HEK293T (cell line): Measurements from ENCODE around the gene PRKCA.

Experiments used
- ARNT ChIP-seq: fragments of 450-650 bp; IDR thresholded peaks from 2 replicates; pipeline ENCODE4 v1.6.1; 2017; ENCODE audit warnings: mild to moderate bottlenecking
- BHLHE40 ChIP-seq: fragments of 450-650 bp; IDR thresholded peaks from 2 replicates; pipeline ENCODE4 v1.6.1; 2016; ENCODE audit warnings: mild to moderate bottlenecking, moderate library complexity, borderline replicate concordance
- ELF4 ChIP-seq: fragments of 450-650 bp; IDR thresholded peaks from 2 replicates; pipeline ENCODE4 v1.6.1; 2017; ENCODE audit warnings: antibody characterized with exemption
- FOXK2 ChIP-seq: fragments of 450-650 bp; IDR thresholded peaks from 2 replicates; pipeline ENCODE4 v1.6.1; 2016; ENCODE audit warnings: mild to moderate bottlenecking
- FOXM1 ChIP-seq: fragments of 450-650 bp; IDR thresholded peaks from 2 replicates; pipeline ENCODE4 v1.6.1; 2017; ENCODE audit warnings: mild to moderate bottlenecking, borderline replicate concordance
- HDGF ChIP-seq: fragments of 450-650 bp; IDR thresholded peaks from 2 replicates; pipeline ENCODE4 v1.6.1; 2017; ENCODE audit warnings: antibody characterized with exemption, borderline replicate concordance
- L3MBTL2 ChIP-seq: fragments of 450-650 bp; conservative IDR thresholded peaks from 2 replicates; pipeline ENCODE4 v1.6.1; 2016; ENCODE audit warnings: mild to moderate bottlenecking
- NFRKB ChIP-seq: fragments of 450-650 bp; IDR thresholded peaks from 2 replicates; pipeline ENCODE4 v1.6.1; 2016; ENCODE audit warnings: mild to moderate bottlenecking, moderate library complexity
- SP1 ChIP-seq: fragments of 450-650 bp; IDR thresholded peaks from 2 replicates; pipeline ENCODE4 v1.6.1; 2017
- SUZ12 ChIP-seq: fragments of 450-650 bp; IDR thresholded peaks from 2 replicates; pipeline ENCODE4 v1.6.1; 2016; ENCODE audit warnings: mild to moderate bottlenecking

DNA sequence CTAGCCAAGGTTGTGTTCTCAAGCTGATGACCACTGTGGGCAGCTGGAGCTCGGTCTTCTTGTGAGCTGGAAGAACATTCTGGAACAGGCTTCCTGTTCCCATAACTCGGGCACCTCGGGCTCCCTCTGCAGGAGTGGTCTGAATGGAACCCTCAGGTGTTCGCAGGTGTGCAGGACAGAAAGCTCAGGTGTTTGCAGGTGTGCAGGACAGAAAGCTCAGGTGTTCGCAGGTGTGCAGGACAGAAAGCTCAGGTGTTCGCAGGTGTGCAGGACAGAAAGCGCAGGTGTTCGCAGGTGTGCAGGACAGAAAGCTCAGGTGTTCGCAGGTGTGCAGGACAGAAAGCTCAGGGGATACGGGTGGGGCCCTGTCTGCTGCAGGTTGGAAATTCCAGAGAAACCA is 423.5 kb downstream of the PRKCA start:
- TF ChIP-seq HDGF, result no peak
- TF ChIP-seq FOXM1, result no peak
- TF ChIP-seq SUZ12, result no peak
- TF ChIP-seq ARNT, result no peak
- no peak for TF ChIP-seq ELF4
- no peak for TF ChIP-seq NFRKB
- TF ChIP-seq FOXK2, result no peak
- TF ChIP-seq BHLHE40, result no peak
- no peak for TF ChIP-seq L3MBTL2
- no peak for TF ChIP-seq SP1
